Measurements from ENCODE around the gene CCDC112. TPM values are rescaled to one million over a fixed set of nuclear protein-coding genes. Genes with fewer than 3 reads are reported as not detected.

Gene CCDC112
- total RNA-seq, 4 donors from 2014 or later, result 6.8 to 13.2 (median 10.5) TPM

- Histone ChIP-seq H3K4me1 (no peaks in the 10 kb centered on the region), H3K36me3 (no peaks in the 10 kb centered on the region), H3K9me3 (no peaks in the 10 kb centered on the region), H3K4me3 (no peak overlapping the region), H3K27me3 (no peaks in the 10 kb centered on the region), H3K27ac (no peak overlapping the region)
- no peak for DNase-seq
- TF ChIP-seq, protein P1, sequence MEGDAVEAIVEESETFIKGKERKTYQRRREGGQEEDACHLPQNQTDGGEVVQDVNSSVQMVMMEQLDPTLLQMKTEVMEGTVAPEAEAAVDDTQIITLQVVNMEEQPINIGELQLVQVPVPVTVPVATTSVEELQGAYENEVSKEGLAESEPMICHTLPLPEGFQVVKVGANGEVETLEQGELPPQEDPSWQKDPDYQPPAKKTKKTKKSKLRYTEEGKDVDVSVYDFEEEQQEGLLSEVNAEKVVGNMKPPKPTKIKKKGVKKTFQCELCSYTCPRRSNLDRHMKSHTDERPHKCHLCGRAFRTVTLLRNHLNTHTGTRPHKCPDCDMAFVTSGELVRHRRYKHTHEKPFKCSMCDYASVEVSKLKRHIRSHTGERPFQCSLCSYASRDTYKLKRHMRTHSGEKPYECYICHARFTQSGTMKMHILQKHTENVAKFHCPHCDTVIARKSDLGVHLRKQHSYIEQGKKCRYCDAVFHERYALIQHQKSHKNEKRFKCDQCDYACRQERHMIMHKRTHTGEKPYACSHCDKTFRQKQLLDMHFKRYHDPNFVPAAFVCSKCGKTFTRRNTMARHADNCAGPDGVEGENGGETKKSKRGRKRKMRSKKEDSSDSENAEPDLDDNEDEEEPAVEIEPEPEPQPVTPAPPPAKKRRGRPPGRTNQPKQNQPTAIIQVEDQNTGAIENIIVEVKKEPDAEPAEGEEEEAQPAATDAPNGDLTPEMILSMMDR (IDR thresholded peaks at IDR 0.05), result no peak
- no peak for TF ChIP-seq POLR2A (IDR thresholded peaks at IDR 0.05)
These were observed 20.9 kb upstream of the CCDC112 start for GRCh38 chr5:115317320-115317719.

- DNase-seq, result no peak
- H3K36me3 ChIP-seq, result no peaks in the 10 kb centered on the region
These were observed 17.2 kb upstream of the CCDC112 start for GRCh38 chr5:115313632-115314031.

DNA sequence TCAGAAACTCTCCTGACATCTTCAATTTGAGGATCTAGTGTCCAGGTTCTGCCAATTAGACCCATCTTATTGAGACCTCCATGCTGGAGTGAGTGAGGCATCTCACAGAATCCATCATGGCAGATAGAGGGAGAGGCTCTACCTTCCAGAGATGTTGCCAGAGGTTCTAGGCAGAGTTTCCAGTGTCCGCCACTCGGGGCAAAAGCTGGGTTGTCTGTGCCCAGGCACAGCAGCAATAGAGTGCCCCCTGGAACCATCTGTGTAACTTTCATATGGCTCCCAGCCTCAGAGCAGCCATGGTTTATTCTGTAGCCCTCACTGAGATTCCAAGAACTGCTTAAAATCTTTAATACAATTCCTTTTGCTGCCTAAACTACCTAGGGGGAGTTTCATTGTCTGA is 16.6 kb upstream of the CCDC112 start:
- TF ChIP-seq POLR2A (IDR thresholded peaks at IDR 0.05), result no peak
- TF ChIP-seq, protein P1 (IDR thresholded peaks at IDR 0.05), result no peak
- no peaks in the 10 kb centered on the region for H3K4me1 ChIP-seq
- no peak overlapping the region for H3K27ac ChIP-seq
- H3K9me3 ChIP-seq, result no peaks in the 10 kb centered on the region
- DNase-seq, result no peak
- H3K4me3 ChIP-seq, result no peak overlapping the region
- no peaks in the 10 kb centered on the region for H3K27me3 ChIP-seq
- H3K36me3 ChIP-seq, result no peaks in the 10 kb centered on the region

More at GRCh38 chr5:115313632-115314031, 17.2 kb upstream of the CCDC112 start:
- H3K9me3 ChIP-seq, result no peaks in the 10 kb centered on the region
- no peaks in the 10 kb centered on the region for H3K27me3 ChIP-seq
- no peaks in the 10 kb centered on the region for H3K4me1 ChIP-seq
- TF ChIP-seq, protein P1 (IDR thresholded peaks at IDR 0.05), result no peak
- TF ChIP-seq POLR2A (IDR thresholded peaks at IDR 0.05), result no peak
- no peak overlapping the region for H3K27ac ChIP-seq
- no peak overlapping the region for H3K4me3 ChIP-seq

DNA sequence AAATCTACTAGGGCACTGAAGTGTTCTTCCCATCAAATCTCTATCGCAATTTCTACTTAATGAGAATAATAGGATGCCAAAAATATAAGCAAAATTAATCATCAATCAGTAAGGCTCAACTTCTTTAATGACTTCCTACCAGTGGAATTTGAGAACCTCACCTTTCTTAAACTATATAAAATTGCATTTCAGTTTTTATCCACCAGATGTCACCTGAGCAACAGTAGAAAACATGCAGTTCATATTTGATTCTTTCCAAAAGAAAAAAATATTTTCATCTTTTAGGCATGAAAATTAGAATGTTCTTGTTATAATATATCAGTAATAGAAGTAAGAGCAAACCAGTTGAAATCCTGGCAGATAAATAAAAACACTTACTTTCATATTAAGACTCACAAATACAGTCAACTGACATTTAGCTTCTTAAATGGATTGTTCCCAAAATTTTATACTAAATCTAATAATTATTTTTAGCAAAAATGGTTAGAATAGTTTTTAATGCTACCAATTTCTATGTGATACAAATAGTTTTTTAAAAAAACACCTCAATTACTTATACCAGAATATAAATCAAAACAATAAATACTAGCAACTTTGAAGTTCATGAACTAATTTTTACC is 13.4 kb upstream of the CCDC112 start:
- Histone ChIP-seq H3K27ac (no peak overlapping the region), H3K4me3 (no peak overlapping the region), H3K36me3 (no peaks in the 10 kb centered on the region), H3K27me3 (no peaks in the 10 kb centered on the region), H3K9me3 (no peaks in the 10 kb centered on the region), H3K4me1 (no peaks in the 10 kb centered on the region)
- DNase-seq, result no peak
- TF ChIP-seq, protein P1 (IDR thresholded peaks at IDR 0.05), result peak; percentile 34 to 86 (median 82)
- TF ChIP-seq POLR2A (IDR thresholded peaks at IDR 0.05), result no peak

- no peaks in the 10 kb centered on the region for H3K36me3 ChIP-seq
- DNase-seq, result no peak
- TF ChIP-seq, protein P1 (IDR thresholded peaks at IDR 0.05), result no peak
- TF ChIP-seq POLR2A (IDR thresholded peaks at IDR 0.05), result no peak
- no peaks in the 10 kb centered on the region for H3K4me1 ChIP-seq
- H3K4me3 ChIP-seq, result no peak overlapping the region
- H3K9me3 ChIP-seq, result no peaks in the 10 kb centered on the region
- H3K27ac ChIP-seq, result no peak overlapping the region
- no peaks in the 10 kb centered on the region for H3K27me3 ChIP-seq
These were observed 12.4 kb upstream of the CCDC112 start for GRCh38 chr5:115308815-115309214.
